Activated CD4-positive, CD25-positive, alpha-beta regulatory T cell treated with anti-CD3 and anti-CD28 coated beads, Interleukin-2, amount 50 U/mL, for 24 hours (primary cell): ENCODE measurements around the gene RASGRP1.

ENCODE experiments used
- ATAC-seq, 2 donors: fragments of 150-1000 bp; cut with Tn5 transposase; one replicate each; pipeline ENCODE4 v1.10.0; 2021; ENCODE audit warnings: mild to moderate bottlenecking in 1 of 2, moderate library complexity in 1 of 2

The RASGRP1 gene

GRCh38 chr15:38534691-38535090 lies 29.9 kb downstream of the RASGRP1 start:
- no peak for ATAC-seq

GRCh38 chr15:38533926-38534325 lies 30.7 kb downstream of the RASGRP1 start:
- no peak for ATAC-seq

DNA sequence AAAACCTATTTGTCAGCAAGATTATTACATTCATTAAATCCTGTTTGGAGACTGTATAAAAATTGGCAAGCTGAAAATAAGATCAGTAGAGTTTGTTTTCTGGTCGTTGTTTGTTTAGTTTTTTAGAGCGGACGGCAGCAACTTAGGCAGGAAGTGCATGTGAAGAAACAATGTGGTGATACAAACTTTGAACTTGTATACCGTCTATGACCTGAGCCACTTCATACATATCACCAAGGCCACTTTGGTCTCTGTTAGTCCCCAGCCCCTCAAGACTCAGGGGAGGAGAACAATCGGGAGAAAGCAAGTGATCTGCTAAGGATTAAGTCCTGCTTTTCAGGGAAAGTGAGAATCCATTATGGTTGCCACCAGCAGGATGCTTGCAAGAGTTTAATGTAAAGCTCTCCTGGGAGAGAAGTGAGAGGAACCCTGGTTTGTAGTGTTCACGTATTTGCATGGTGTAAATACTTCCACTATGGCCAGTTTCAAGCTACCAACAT lies 31.1 kb downstream of the RASGRP1 start:
- ATAC-seq = no peak

- ATAC-seq = no peak
Measured at GRCh38 chr15:38532728-38533127, 31.9 kb downstream of the RASGRP1 start.

DNA sequence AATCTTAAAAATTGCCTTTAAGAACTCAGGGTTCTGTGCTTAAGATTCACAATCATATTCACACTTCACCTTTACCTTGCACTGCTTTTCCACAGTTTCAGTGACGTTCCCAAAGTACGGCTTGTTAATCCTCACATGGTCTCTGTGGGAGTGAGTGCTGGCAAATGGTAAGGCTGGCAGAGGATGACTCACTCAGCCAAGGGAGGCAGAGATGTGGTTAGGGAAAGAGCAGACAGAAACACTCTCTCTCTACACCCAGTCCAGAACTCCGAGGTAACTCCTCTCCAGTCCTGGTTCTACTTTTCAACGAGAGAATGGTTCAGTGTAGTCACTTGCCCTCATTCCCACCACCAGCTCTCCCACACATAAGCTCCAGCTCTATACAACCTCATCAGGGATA lies 33.1 kb downstream of the RASGRP1 start:
- ATAC-seq = no peak

GRCh38 chr15:38530113-38530512 lies 34.5 kb downstream of the RASGRP1 start:
- peak; percentile 88 to 96 for ATAC-seq

DNA sequence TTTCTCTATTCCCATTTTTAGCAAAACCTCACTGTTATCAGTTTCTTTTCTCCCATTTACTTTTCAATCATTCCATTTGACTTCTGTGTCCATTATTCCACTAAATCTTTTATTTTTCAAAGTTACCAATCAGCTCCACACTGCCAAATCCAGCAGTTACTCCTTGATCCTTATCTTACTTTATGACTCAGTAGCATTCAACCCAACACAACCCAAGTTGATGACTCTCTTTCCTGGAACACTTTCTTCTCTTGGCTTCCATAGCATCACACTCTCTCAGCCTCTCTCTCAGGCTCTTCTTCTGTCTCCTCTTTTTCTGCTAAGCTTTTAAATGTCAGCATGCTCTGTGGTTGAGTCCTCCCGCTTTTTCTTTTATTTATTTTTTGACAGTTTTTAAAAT lies 36.3 kb downstream of the RASGRP1 start:
- ATAC-seq = no peak

GRCh38 chr15:38526158-38526557 lies 38.5 kb downstream of the RASGRP1 start:
- no peak for ATAC-seq

DNA sequence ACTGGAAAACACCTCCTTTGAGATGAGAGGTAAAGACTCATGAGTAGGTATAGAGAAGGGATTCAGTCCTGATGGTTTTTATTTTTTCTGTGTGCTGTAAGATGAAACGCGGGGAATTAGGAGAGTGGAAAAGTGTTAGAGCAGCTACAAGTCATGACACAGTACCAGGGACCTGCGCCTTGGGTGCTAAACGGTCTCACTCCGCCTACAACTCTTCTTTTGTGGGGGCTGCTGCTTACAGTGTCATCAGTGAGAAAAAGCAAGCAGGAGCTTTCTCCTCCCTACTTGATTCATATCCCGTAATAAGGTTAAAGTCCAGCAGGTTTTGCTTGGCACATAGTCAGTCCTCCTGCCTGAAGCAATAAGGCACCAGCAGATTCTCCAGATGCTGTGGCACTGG lies 39.1 kb downstream of the RASGRP1 start:
- ATAC-seq = no peak

- ATAC-seq = no peak
Measured at GRCh38 chr15:38524156-38524555, 40.5 kb downstream of the RASGRP1 start.

DNA sequence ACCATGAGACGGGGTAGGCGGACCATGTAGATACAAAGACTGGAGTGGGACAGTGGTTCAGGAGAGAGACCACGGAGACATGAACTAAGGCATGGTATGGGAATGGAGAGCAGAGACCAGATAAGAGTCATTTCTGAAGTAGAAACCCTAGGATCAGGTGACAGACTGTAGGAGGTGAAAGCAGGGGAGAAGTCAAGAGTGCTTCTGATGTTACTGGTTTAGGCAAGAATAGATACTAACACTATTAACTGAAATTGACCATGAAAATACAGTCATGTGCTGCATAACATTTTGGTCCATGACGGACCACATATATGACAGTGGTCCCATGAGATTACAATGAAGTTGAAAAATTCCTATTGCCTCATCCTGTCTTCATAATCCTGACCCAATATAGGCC lies 41.7 kb downstream of the RASGRP1 start:
- ATAC-seq = no peak

DNA sequence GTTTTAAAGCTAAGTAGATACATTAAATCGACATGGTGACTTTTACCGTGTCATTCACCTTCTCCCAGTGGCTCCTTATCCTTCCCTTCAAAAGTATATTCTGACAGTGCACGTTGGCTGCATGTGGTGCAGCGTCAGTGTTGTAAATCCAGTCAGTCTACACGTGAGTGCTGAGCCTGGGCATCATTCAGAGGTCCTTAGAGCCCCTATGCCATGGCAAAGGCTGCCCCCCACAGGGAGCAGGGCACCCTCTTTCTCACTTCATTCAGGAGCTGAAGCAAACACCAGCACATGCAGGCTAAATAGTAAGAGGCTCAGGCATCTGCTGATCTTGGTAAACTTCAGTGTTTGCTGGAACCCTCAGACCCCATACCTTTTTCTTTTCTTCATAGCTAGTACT lies 43.3 kb downstream of the RASGRP1 start:
- ATAC-seq = peak in 1 of 2 donors; percentile 25

GRCh38 chr15:38520035-38520434 lies 44.6 kb downstream of the RASGRP1 start:
- no peak for ATAC-seq

DNA sequence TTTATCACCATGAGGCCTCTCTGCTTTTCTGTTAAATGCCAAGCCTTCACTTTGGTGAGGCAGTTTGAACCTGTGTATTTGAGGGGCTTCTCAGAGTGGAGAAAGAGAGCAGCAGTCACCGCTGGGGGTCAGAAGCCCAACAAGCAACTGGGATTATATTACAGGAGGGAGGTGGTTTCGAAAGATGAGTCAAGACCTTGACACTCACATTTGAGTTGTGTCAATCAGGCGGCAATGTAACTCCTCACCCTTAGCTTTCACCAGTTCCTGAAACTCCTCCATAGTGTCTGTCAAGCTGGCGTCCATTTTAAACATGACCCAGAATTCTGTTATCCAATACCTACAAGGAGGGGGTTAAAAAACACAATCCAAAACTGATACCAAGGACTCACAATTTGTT lies 46.5 kb downstream of the RASGRP1 start:
- peak; percentile 28 to 49 for ATAC-seq

DNA sequence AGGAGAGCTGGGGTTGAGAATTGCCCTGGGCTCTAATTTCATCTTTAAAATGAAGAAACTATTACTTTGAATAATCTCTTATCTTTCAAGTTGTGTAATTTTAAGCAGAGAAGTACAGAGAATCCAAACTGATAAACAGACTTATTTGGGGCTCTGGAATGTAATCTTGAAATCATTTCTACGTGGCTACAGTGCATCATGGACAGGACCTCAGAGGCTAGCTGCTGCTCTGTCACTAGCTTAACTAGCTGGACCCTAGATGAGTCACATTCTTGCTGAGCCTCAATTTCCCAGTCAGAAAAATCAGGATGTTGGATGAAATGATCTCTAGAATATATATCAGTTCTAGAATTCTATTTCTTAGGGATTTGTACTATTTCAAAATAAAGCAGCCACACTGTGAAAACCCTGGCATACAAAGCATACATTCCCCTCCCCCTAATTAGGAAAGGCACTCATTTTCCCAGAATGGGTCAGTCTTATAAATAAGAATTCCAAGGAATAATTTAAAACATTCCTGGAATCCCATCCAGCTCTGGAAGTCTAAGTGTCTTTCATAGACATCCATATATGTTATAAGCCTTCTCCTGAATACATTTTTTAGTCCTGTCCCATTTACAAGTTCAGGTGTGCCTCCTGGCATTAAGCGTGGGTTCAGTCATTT lies 47.2 kb downstream of the RASGRP1 start:
- ATAC-seq = no peak

- no peak for ATAC-seq
Measured at GRCh38 chr15:38516626-38517025, 48.0 kb downstream of the RASGRP1 start.

GRCh38 chr15:38514601-38515000 lies 50.0 kb downstream of the RASGRP1 start:
- no peak for ATAC-seq

GRCh38 chr15:38512901-38513300 lies 51.7 kb downstream of the RASGRP1 start:
- no peak for ATAC-seq

DNA sequence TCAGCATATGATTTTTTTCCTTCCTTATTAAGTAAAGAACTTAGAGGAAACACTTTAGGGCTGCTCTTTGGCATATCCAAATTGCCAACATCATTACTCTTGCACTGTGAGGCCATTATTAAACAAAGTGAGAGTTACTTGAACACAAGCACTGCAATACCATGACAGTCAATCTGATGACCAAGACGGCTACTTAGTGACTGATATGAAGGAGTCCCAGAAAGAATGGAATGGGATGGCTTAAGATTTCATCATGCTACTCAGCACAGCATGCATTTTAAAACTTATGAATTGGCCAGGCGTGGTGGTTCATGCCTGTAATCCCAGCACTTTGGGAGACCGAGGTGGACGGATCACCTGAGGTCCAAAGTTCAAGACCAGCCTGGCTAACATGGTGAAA lies 55.5 kb downstream of the RASGRP1 start:
- ATAC-seq = no peak

DNA sequence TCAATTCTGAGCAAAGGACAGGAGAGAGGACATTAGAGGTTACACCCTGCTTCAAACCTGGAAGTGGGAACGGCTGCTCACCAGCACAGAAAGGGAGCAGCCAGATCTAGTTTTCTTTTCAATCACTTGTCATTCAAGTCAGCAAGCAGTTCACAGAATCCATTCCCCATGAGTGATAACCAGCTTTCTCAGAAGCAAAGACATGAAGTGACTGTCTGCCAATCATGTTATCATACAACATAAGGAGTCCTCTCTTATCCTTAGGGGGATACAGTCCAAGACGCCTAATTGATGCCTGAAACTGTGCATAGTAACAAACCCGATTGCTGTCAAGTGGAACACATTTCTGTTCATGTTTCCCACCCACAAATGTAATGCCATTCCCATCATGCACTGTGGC lies 56.0 kb downstream of the RASGRP1 start:
- ATAC-seq = peak; percentile 66 to 72

DNA sequence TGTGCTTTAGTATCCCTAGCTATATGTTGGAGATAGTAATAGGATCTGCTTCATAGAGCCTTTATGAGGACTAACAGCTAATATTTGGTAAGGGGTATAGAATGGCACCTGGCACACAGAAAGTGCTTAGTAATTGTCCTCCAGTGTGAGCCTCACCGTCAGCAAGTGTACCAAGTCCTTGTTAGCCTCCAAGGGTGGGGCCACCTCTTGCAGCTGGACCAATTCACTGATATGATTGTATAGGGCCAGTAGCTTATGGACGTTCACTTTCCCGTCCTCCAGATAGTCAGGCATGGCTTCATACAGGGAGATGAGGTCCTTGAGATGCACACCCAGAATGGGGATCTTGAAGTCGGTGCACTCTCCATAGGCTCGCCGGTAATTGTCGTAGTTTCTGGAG lies 57.0 kb downstream of the RASGRP1 start:
- ATAC-seq = no peak

GRCh38 chr15:38506997-38507396 lies 57.6 kb downstream of the RASGRP1 start:
- no peak for ATAC-seq

- peak; percentile 63 to 65 for ATAC-seq
Measured at GRCh38 chr15:38504680-38505467, 59.7 kb downstream of the RASGRP1 start.

- ATAC-seq = no peak
Measured at GRCh38 chr15:38503496-38503895, 61.1 kb downstream of the RASGRP1 start.
